ENCODE results near the gene LAMTOR2. TPM values are rescaled to one million over a fixed set of nuclear protein-coding genes. Genes with fewer than 3 reads are reported as not detected.

LAMTOR2 gene
- total RNA-seq, 1 experiment from 2014 or later: 63.4 TPM

DNA sequence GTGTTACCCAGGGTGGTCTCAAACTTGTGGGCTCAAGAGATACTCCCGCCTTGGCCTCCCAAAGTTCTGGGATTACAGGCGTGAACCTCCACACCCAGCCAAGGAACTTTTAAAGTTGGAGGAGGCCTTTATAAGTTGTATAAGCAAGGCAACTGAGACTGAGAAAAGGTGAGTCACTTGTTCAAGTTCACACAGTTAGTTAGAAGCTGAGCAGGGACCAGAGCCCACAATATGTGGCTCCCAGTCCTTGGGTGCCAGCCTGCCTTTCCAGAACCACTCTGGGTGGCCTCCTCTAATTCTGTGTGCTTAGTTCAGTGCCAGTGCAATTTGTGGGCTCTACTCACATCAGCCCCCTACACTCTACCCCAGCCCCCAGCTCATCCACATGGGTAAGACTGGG is 10.0 kb downstream of the LAMTOR2 start:
- in situ Hi-C loops (cut with HindIII; ENCODE audit: low pct_unique_long_range_greater_than_20kb, low sequenced_read_pairs): no loop called here

GRCh38 chr1:156065212-156065611 is 10.6 kb downstream of the LAMTOR2 start:
- in situ Hi-C loops (cut with HindIII; ENCODE audit: low pct_unique_long_range_greater_than_20kb, low sequenced_read_pairs): no loop called here
- BruUV-seq (replicated peaks): no TSS peak
- Histone ChIP-seq H3K9me3 (ENCODE audit: control insufficient read depth, insufficient read depth, low read depth, low read length) (no peaks in the 10 kb centered on the region), H3K27me3 (ENCODE audit: control insufficient read depth, insufficient read depth, low read length) (no peaks in the 10 kb centered on the region), H3K36me3 (ENCODE audit: control insufficient read depth, insufficient read depth, low read length) (peaks cover 2% of the 10 kb centered on the region; the same call in 1 of the 2 replicates), H3K4me3 (ENCODE audit: low read depth in 2 of 2, low read length in 2 of 2) (no peak overlapping the region), H3K4me1 (ENCODE audit: control insufficient read depth, insufficient read depth, low read length) (no peaks in the 10 kb centered on the region), H3K27ac (ENCODE audit: low read length) (no peak overlapping the region)
- TF ChIP-seq, protein P1, sequence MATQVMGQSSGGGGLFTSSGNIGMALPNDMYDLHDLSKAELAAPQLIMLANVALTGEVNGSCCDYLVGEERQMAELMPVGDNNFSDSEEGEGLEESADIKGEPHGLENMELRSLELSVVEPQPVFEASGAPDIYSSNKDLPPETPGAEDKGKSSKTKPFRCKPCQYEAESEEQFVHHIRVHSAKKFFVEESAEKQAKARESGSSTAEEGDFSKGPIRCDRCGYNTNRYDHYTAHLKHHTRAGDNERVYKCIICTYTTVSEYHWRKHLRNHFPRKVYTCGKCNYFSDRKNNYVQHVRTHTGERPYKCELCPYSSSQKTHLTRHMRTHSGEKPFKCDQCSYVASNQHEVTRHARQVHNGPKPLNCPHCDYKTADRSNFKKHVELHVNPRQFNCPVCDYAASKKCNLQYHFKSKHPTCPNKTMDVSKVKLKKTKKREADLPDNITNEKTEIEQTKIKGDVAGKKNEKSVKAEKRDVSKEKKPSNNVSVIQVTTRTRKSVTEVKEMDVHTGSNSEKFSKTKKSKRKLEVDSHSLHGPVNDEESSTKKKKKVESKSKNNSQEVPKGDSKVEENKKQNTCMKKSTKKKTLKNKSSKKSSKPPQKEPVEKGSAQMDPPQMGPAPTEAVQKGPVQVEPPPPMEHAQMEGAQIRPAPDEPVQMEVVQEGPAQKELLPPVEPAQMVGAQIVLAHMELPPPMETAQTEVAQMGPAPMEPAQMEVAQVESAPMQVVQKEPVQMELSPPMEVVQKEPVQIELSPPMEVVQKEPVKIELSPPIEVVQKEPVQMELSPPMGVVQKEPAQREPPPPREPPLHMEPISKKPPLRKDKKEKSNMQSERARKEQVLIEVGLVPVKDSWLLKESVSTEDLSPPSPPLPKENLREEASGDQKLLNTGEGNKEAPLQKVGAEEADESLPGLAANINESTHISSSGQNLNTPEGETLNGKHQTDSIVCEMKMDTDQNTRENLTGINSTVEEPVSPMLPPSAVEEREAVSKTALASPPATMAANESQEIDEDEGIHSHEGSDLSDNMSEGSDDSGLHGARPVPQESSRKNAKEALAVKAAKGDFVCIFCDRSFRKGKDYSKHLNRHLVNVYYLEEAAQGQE (IDR thresholded peaks at IDR 0.05; ENCODE audit: insufficient read depth in 1 of 2, low read depth in 2 of 2, low read length in 1 of 2): no peak
- no peak for TF ChIP-seq POLR2AphosphoS5 (IDR thresholded peaks at IDR 0.05; ENCODE audit: low read depth, low read length)
- TF ChIP-seq CTCF (IDR thresholded peaks at IDR 0.05): no peak
- no peak for TF ChIP-seq TCF7L2 (IDR thresholded peaks at IDR 0.05; ENCODE audit: low read depth, low read length)
- TF ChIP-seq SIN3A (IDR thresholded peaks at IDR 0.05; ENCODE audit: borderline replicate concordance, insufficient read depth, low read depth, low read length): no peak
- ChIA-PET CTCF (interaction anchor here (1.5 kb wide), 1 partner anchor 39 kb away, joined by 8 read pairs; no protein-coding TSS in a partner anchor), POLR2A (no interaction called here)
- ATAC-seq (no peak), DNase-seq (ENCODE audit: low read depth, low spot score) (no peak)
- intact Hi-C loops (cut with micrococcal nuclease; ENCODE audit: unreplicated experiment): no loop called here

More for the DNA sequence above, 10.0 kb downstream of the LAMTOR2 start:
- no peaks in the 10 kb centered on the region for H3K27me3 ChIP-seq (ENCODE audit: control insufficient read depth, insufficient read depth, low read length)
- H3K27ac ChIP-seq (ENCODE audit: low read length): no peak overlapping the region
- CTCF ChIA-PET: no interaction called here
- no TSS peak for BruUV-seq (replicated peaks)
- no peaks in the 10 kb centered on the region for H3K9me3 ChIP-seq (ENCODE audit: control insufficient read depth, insufficient read depth, low read depth, low read length)
- no peak overlapping the region for H3K4me3 ChIP-seq (ENCODE audit: low read depth in 2 of 2, low read length in 2 of 2)
- POLR2A ChIA-PET: no interaction called here
- no peak for TF ChIP-seq CTCF (IDR thresholded peaks at IDR 0.05)
- no peak for TF ChIP-seq TCF7L2 (IDR thresholded peaks at IDR 0.05; ENCODE audit: low read depth, low read length)
- no peak for TF ChIP-seq POLR2AphosphoS5 (IDR thresholded peaks at IDR 0.05; ENCODE audit: low read depth, low read length)
- TF ChIP-seq SIN3A (IDR thresholded peaks at IDR 0.05; ENCODE audit: borderline replicate concordance, insufficient read depth, low read depth, low read length): no peak
- TF ChIP-seq, protein P1 (IDR thresholded peaks at IDR 0.05; ENCODE audit: insufficient read depth in 1 of 2, low read depth in 2 of 2, low read length in 1 of 2): no peak
- ATAC-seq (no peak), DNase-seq (ENCODE audit: low read depth, low spot score) (no peak)
- H3K36me3 ChIP-seq (ENCODE audit: control insufficient read depth, insufficient read depth, low read length): peaks cover 2% of the 10 kb centered on the region; the same call in 1 of the 2 replicates
- intact Hi-C loops (cut with micrococcal nuclease; ENCODE audit: unreplicated experiment): no loop called here
- no peaks in the 10 kb centered on the region for H3K4me1 ChIP-seq (ENCODE audit: control insufficient read depth, insufficient read depth, low read length)
